B cell (primary cell): ENCODE data around the gene VAMP4. TPM values are rescaled to one million over a fixed set of nuclear protein-coding genes. Genes with fewer than 3 reads are reported as not detected.

Experiments used
- ATAC-seq: fragments of 200-7000 bp; cut with Tn5 transposase; one replicate; pipeline ENCODE4 v1.10.0; 2021; ENCODE audit warnings: low read depth, mild to moderate bottlenecking, moderate number of reproducible peaks, moderate library complexity
- CTCF ChIA-PET: fragments of 350-600 bp; sonication (Branson Sonifier 250); formaldehyde crosslinking; loops from one replicate; lab custom pipeline; 2021; ENCODE audit warnings: antibody characterized with exemption, inconsistent platforms; lab: Charles Lee
- POLR2A ChIA-PET: fragments of 350-600 bp; sonication (Branson Sonifier 250); formaldehyde crosslinking; loops from one replicate; lab custom pipeline; 2021; ENCODE audit warnings: antibody characterized with exemption; lab: Charles Lee
- DNase-seq: peaks from one replicate; pipeline ENCODE4 v3.0.0; 2013
- H2AFZ ChIP-seq: 2 replicates; pipeline ENCODE4 v1.6.1; 2012; ENCODE audit warnings: mild to moderate bottlenecking, low read depth, low read length; ENCODE audit not compliant: insufficient read depth, poor library complexity, severe bottlenecking
- H3K27ac ChIP-seq, 2 donors: 1 replicate in 1 of 2; 2 replicates in 1 of 2; pipeline ENCODE4 v1.5.1; 2012 to 2013; ENCODE audit warnings: low read length in 2 of 2, mild to moderate bottlenecking in 2 of 2, moderate library complexity in 1 of 2
- H3K27me3 ChIP-seq, 4 experiments: fragments of 200-600 bp in 1 of 4; sonication (generic) in 1 of 4; replicated peaks in 1 of 4; 1 replicate in 2 of 4; 2 replicates in 2 of 4; pipeline versions ENCODE4 v1.6.1 to v1.7.0; 2013 to 2016; ENCODE audit warnings: low read length in 3 of 4, mild to moderate bottlenecking in 2 of 4, mixed read lengths in 1 of 4, moderate library complexity in 1 of 4; ENCODE audit not compliant: insufficient read depth in 4 of 4, control insufficient read depth in 3 of 4; ENCODE audit errors: control extremely low read depth in 1 of 4
- H3K36me3 ChIP-seq, 2 experiments: replicated peaks in 1 of 2; 1 replicate in 1 of 2; 2 replicates in 1 of 2; pipeline versions ENCODE4 v1.6.1 to v1.7.1; 2013; ENCODE audit warnings: low read length in 1 of 2; ENCODE audit not compliant: insufficient read depth in 2 of 2, control insufficient read depth in 1 of 2; ENCODE audit errors: control extremely low read depth in 1 of 2, extremely low read depth in 1 of 2
- H3K4me1 ChIP-seq, 2 donors: fragments of 200-600 bp in 1 of 2; sonication (generic) in 1 of 2; 1 replicate in 1 of 2; 2 replicates in 1 of 2; pipeline versions ENCODE4 v1.5.1 to v1.6.1; 2013 to 2017; ENCODE audit warnings: low read length in 2 of 2; ENCODE audit not compliant: control insufficient read depth in 2 of 2, insufficient read depth in 2 of 2
- H3K4me2 ChIP-seq: replicated peaks from 2 replicates; pipeline ENCODE3; 2012; ENCODE audit warnings: mild to moderate bottlenecking, low read depth, low read length; ENCODE audit not compliant: poor library complexity, severe bottlenecking
- H3K4me3 ChIP-seq, 5 experiments: fragments of 200-600 bp in 1 of 5; sonication (generic) in 1 of 5; 1 replicate in 3 of 5; 2 replicates in 2 of 5; pipeline versions ENCODE4 v1.5.1 to v1.7.0; 2011 to 2016; ENCODE audit warnings: low read length in 4 of 5, mild to moderate bottlenecking in 4 of 5, low read depth in 2 of 5, control low read depth in 1 of 5, moderate library complexity in 1 of 5; ENCODE audit not compliant: insufficient read depth in 1 of 5; ENCODE audit errors: control extremely low read depth in 1 of 5, extremely low read depth in 1 of 5
- H3K79me2 ChIP-seq: fragments of 200-600 bp; sonication (generic); one replicate; pipeline ENCODE4 v1.6.0; 2016; ENCODE audit warnings: low read length; ENCODE audit not compliant: control insufficient read depth, insufficient read depth
- H3K9ac ChIP-seq: fragments of 200-600 bp; sonication (generic); 2 replicates; pipeline ENCODE4 v1.6.1; 2017; ENCODE audit warnings: mild to moderate bottlenecking, low read length, moderate library complexity
- H3K9me3 ChIP-seq, 3 donors: one replicate each; pipeline versions ENCODE4 v1.6.1 to v1.7.1; 2013; ENCODE audit warnings: low read length in 2 of 3; ENCODE audit not compliant: control insufficient read depth in 2 of 3, insufficient read depth in 1 of 3; ENCODE audit errors: control extremely low read depth in 1 of 3
- H4K20me1 ChIP-seq: 2 replicates; pipeline ENCODE4 v1.6.0; 2012; ENCODE audit warnings: mild to moderate bottlenecking, low read length; ENCODE audit not compliant: insufficient read depth, control insufficient read depth, poor library complexity, severe bottlenecking
- H3K27ac Mint-ChIP-seq: one replicate; pipeline ENCODE4 v1.8.0; 2021; ENCODE audit warnings: mixed read lengths
- H3K27me3 Mint-ChIP-seq: one replicate; pipeline ENCODE4 v1.8.0; 2021; ENCODE audit warnings: mixed read lengths
- H3K4me1 Mint-ChIP-seq: one replicate; pipeline ENCODE4 v1.8.0; 2021; ENCODE audit warnings: mixed read lengths
- H3K4me3 Mint-ChIP-seq: one replicate; pipeline ENCODE4 v1.8.0; 2021; ENCODE audit warnings: mixed read lengths
- H3K9me3 Mint-ChIP-seq: one replicate; pipeline ENCODE4 v1.8.0; 2022; ENCODE audit warnings: mixed read lengths; ENCODE audit not compliant: insufficient read depth
- CTCF ChIP-seq: fragments of 200-600 bp; IDR thresholded peaks from one replicate; pipeline ENCODE4 v1.8.0; 2022; ENCODE audit warnings: antibody characterized with exemption, mild to moderate bottlenecking
- EZH2 ChIP-seq: IDR thresholded peaks from 2 replicates; pipeline ENCODE4 v1.6.1; 2012; ENCODE audit warnings: borderline replicate concordance, low read depth, mild to moderate bottlenecking, moderate library complexity, low read length; ENCODE audit not compliant: insufficient read depth, poor library complexity, severe bottlenecking
- WGBS: methylation state at CpG from one replicate; pipeline ENCODE4 v1.1.5; 2013; ENCODE audit warnings: missing lambda C conversion rate; ENCODE audit not compliant: insufficient coverage; 5-methylcytosine and 5-hydroxymethylcytosine counted together
- intact Hi-C: fragments of 100-400 bp; cut with micrococcal nuclease; formaldehyde crosslinking; loops from one replicate; pipeline ENCODE4 v1.10.0; 2022
- polyA plus RNA-seq: library from polyadenylated mRNA; depleted of rRNA; stranded (reverse); fragments of >200 nt; gene quantifications from 2 replicates; pipeline ENCODE4 v1.2.3, GENCODE V29; 2012
- total RNA-seq, 2 donors: library from RNA; stranded (reverse); fragments of 120-200 nt in 1 of 2; gene quantifications; 1 replicate in 1 of 2; 2 replicates in 1 of 2; pipeline versions ENCODE4 v1.2.3 to v1.2.4, GENCODE V29; 2013 to 2022

Gene VAMP4
- total and polyA plus RNA-seq, 2 donors (not counting 1 experiment from before 2014, with no cell fraction given): 11.6 to 21.8 TPM

DNA sequence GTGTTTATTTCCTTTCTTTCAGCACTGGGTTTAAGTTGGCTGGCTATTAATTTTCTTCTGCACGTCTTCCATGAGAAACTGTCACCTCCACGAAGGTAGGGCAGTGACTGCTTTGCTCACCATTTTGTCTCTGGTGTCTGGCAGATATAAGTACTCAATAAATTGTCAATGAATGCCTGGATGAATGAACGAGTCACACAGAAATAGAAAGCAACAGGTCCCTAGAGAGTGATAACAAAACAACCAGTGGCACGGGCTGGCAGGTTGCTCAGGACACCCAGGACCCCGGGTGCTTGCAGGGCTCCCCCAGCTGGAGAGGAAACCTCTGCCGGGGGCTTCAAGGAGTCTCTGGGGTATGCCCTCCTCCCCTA lies 86.1 kb downstream of the VAMP4 start:
- ChIA-PET POLR2A (no interaction called here), CTCF (no interaction called here)
- WGBS: 13% methylated on average over 4 of the region's 6 CpGs
- Histone ChIP-seq H3K79me2 (no peaks in the 10 kb centered on the region), H4K20me1 (no peaks in the 10 kb centered on the region), H3K9ac (no peak overlapping the region), H3K4me3 (peak overlapping the region in 1 of 5 experiments; percentile 5), H3K27ac (no peak overlapping the region), H3K36me3 (no peaks in the 10 kb centered on the region), H3K9me3 (no peaks in the 10 kb centered on the region), H2AFZ (peak overlapping the region; percentile 50), H3K4me2 (peak overlapping the region; percentile 20), H3K4me1 (peaks cover 8 to 13% of the 10 kb centered on the region in 2 donors), H3K27me3 (peaks cover 0 to 20% (median 2%) of the 10 kb centered on the region in 4 experiments)
- intact Hi-C loops: loop anchor here (2.0 kb wide), 1 partner anchor 329 kb away; no protein-coding TSS in a partner anchor
- Mint-ChIP-seq H3K4me1 (peaks cover 10% of the 10 kb centered on the region), H3K9me3 (no peaks in the 10 kb centered on the region), H3K27ac (no peak overlapping the region), H3K4me3 (peak overlapping the region; percentile 27), H3K27me3 (peaks cover 44% of the 10 kb centered on the region)
- DNase-seq (no peak), ATAC-seq (no peak)
- TF ChIP-seq EZH2 (no peak), CTCF (peak; percentile 11)

DNA sequence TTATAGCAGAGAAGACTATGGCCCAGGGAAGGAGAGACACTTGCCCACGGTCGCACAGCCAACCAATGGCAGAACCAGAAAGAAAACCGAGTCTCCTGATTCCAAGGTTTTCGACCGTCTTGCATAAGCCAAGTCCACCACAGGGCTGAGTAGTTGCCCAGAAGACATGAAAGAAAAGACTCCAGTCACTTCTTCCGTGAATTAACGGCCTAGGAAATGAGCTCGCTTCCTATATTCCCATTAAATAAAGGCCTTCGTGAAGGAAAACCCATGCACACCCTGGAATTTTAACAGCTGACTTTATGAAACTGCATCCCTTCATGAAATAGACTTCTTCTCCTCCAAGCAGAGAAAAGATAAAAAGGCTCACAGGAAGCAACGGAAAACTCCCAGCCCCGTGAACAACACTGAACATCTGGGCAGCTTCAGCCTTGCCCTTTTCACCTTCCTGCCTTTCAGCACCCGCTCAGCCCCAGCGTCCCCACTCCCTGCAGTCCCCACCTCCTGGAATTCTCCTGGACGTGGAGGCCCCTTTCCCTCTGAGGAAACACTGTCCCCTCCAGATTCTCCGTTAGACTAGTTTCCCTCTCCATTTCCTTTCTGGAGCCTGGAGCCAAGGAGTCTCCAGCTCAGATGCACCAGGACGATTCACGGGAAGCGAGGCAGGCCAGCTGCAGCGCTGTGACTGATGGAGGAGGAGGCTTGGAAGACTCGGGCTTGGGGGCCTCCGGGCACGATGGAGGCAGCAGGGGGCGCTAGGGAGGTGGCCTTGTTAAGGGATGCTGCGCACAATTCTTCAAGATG lies 86.7 kb downstream of the VAMP4 start:
- H2AFZ ChIP-seq: peak overlapping the region; percentile 50
- no peak overlapping the region for H3K9ac ChIP-seq

More for the DNA sequence above, 86.7 kb downstream of the VAMP4 start:
- no peaks in the 10 kb centered on the region for H3K79me2 ChIP-seq
- Mint-ChIP-seq H3K27ac (no peak overlapping the region), H3K9me3 (no peaks in the 10 kb centered on the region), H3K4me1 (peaks cover 10% of the 10 kb centered on the region), H3K4me3 (peak overlapping the region; percentile 27), H3K27me3 (peaks cover 46% of the 10 kb centered on the region)
- peak; percentile 63 for TF ChIP-seq CTCF
- TF ChIP-seq EZH2: no peak
- ChIA-PET POLR2A (no interaction called here), CTCF (interaction anchor here (1.0 kb wide), 1 partner anchor 333 kb away, joined by 3 read pairs; no protein-coding TSS in a partner anchor)
- peaks cover 8 to 13% of the 10 kb centered on the region in 2 donors for H3K4me1 ChIP-seq
- WGBS: 24% methylated on average over 24 of the region's 24 CpGs
- H3K27me3 ChIP-seq: peaks cover 0 to 20% (median 2%) of the 10 kb centered on the region in 4 experiments
- no peaks in the 10 kb centered on the region for H3K36me3 ChIP-seq
- H3K4me3 ChIP-seq: peak overlapping the region in 1 of 5 experiments; percentile 5
- peak overlapping the region; percentile 20 for H3K4me2 ChIP-seq
- no peak overlapping the region for H3K27ac ChIP-seq
- ATAC-seq (no peak), DNase-seq (peak; percentile 42)
- intact Hi-C loops: loop anchor here (2.0 kb wide), 1 partner anchor 330 kb away; no protein-coding TSS in a partner anchor
- H3K9me3 ChIP-seq: no peaks in the 10 kb centered on the region
- H4K20me1 ChIP-seq: no peaks in the 10 kb centered on the region
